Measurements from ENCODE around the gene FCAMR.

The FCAMR gene

GRCh38 chr1:206955476-206956451 is 14.5 kb downstream of the FCAMR start:
- no peak for FAIRE-seq

- FAIRE-seq = no peak
Observed at GRCh38 chr1:206954459-206955342, 15.6 kb downstream of the FCAMR start.

GRCh38 chr1:206953626-206954025 is 16.6 kb downstream of the FCAMR start:
- FAIRE-seq = no peak

- no peak for FAIRE-seq
Observed at GRCh38 chr1:206953126-206953525, 17.1 kb downstream of the FCAMR start.

DNA sequence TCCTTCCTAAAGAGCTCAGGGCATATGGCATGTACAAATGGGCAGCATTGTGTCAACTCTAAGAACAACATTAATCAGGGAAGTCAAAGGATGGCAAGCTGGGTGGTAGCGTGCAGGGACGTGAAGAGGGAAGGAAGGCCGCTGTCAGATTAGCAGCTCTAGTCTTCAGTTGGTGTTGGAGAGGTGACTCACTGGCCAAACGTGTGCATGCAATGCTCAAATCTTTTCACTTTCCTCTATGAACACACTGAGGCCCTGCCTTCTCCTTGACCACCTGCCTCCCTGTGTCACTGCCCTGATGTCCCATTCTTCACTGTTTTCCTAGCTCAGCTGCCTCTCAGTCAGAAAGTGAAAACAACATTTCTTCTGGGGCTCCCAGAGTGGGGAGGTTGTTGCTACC is 18.1 kb downstream of the FCAMR start:
- no peak for FAIRE-seq

DNA sequence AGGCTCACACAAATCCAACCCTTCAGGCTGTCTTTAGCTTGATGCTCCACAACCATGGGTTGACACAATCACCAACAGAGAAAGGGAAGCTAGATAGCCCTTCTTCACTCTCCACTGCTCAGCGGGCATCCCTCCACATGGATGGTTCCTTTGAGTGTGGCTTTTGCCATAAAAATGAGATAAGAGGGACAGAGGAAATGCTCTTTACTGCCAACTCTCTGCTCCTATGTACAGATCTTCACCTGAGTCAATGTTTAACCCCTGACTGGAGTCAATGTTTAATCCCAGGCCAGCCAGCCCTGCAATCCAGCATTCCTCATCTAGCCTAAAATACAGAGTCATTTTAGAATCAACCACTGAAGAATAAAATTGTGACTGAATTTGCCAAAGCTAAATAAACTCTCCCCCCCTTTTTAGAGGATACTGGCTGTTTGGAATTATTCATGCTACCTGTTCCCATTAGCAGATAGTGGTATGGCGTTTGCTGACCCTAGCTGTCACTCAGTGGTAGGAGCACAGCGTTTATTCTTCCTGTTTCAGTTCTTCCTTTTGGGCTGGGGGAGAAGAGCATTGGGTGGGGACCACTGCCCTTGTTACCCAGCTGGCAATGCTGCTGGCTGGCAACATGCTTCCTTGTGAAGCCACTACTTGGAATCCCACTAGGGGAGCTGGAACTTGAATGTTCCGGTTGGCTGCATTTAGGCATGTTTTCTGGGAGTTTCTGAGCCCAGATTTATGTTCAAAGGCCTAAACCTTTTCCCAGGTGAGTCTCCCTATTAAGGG is 18.8 kb downstream of the FCAMR start:
- FAIRE-seq = no peak

DNA sequence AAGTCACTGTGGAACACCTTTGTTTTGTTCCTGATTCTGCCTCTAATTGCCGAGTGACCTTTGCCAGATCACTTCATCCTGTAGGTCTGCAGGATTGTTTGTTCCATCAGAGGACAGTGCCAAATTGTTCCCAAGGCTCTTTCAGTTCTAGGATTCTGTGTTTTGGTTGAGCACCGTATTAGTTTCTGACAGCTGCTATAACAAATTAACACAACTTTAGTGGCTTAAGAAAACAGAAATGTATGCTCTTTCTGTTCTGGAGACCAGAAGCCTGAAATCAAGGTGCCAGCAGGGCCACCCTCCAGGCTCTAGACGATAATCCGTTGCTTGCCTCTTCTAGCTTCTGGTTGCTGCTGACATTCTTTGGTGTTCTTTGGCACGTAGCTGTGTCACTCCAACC is 20.6 kb downstream of the FCAMR start:
- no peak for FAIRE-seq

DNA sequence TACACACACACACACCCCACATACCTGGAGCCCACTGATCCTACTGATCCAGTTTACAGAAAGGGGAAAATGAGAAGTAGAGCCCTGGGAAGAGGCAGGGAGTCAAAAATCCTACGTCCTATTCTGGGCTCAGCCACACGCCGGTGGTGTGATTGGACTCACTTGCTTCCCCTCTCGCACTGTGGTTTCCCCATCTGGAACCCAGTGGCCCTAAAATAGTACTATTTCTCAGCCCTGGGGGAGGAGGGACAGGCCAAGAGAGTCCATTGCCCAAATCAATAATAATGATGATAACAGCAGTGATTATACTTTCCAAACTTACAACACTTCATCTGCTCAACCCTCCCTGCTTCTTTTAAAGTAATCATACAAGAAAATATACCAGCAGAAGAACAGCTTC is 21.1 kb downstream of the FCAMR start:
- no peak for FAIRE-seq

DNA sequence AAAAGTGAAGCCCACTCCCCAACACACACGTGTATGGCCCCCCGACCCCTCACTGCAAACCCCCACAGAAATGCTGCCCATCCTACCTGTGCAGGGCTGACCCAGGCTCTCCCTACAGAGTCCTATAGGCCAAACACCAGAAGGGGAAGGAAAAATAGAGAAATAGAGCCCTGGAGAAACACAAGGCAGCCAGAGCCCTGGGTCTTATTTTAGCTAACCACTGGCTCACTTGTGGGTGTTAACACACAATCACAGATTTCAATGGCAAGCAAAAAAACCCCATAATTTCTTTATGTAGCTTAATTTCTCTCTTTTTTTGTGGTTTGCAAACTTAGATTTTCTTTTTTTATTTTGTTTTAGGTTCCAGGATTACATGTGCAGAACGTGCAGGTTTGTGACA is 23.0 kb downstream of the FCAMR start:
- FAIRE-seq = no peak

GRCh38 chr1:206946261-206946660 is 24.0 kb downstream of the FCAMR start, which contains the start of gene PIGR:
Gene PIGR, minus strand, starts transcription at chr1:206946466. Its CDS starts 5,935 bp downstream, at chr1:206940531.
- FAIRE-seq = no peak

GRCh38 chr1:206945779-206946178 is 24.5 kb downstream of the FCAMR start:
- no peak for FAIRE-seq

- FAIRE-seq = no peak
Observed at GRCh38 chr1:206944703-206945102, 25.6 kb downstream of the FCAMR start.

GRCh38 chr1:206941766-206942418 is 28.4 kb downstream of the FCAMR start:
- FAIRE-seq = no peak

- no peak for FAIRE-seq
Observed at GRCh38 chr1:206940588-206940936, 29.7 kb downstream of the FCAMR start.

DNA sequence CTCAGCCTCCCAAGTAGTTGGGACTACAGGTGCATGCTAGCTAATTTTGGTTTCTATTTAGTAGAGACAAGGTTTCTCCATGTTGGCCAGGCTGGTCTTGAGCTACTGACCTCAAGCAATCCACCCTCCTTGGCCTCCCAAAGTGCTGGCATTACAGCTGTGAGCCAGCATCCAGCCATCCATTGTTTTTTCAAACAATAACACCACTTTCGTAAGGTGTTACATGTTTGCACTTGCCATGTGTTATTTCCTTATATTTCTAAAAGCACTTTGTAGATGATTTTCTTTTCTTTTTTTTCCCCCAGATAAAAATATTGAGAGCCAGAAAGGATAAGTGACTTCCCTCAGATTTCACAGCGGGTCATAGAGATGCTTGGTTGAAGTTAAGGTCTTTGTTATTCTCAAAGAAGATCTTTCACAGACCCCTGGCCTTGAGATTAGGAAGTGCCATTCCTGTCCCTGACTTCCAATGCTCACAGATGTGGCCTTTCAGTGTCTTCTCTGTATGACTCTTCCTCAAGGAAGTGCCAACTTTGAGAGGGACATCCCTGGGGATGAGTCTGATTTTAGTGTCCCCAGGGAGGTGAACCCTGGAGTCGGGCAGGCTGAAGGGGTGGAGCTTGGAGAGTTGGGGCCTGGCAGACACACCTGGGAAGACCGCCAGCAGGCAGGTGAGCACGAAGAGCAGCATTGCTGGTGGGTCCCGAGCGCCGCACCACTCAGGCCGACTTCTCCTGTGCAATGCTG is 30.2 kb downstream of the FCAMR start:
- no peak for FAIRE-seq

- FAIRE-seq = no peak
Observed at GRCh38 chr1:206939131-206939530, 31.1 kb downstream of the FCAMR start.

DNA sequence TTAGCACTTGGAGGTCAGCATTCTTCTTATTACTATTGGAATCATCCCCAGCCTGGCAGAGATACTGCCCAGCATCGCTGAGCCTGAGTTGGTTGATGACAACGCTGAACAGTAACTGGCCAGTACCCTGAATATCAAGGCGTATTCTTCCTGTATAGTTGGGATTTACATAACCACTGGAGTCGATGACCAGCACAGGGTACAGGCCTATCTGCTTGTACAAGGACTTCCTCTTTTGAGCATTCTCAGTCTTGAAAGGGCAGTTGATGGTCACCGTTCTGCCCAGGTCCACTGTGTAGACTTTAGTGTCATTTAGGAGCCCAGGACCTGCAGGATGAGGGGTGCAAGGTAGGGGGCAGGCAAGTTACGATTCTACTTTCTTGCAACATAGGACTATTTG is 32.8 kb downstream of the FCAMR start:
- FAIRE-seq = no peak

DNA sequence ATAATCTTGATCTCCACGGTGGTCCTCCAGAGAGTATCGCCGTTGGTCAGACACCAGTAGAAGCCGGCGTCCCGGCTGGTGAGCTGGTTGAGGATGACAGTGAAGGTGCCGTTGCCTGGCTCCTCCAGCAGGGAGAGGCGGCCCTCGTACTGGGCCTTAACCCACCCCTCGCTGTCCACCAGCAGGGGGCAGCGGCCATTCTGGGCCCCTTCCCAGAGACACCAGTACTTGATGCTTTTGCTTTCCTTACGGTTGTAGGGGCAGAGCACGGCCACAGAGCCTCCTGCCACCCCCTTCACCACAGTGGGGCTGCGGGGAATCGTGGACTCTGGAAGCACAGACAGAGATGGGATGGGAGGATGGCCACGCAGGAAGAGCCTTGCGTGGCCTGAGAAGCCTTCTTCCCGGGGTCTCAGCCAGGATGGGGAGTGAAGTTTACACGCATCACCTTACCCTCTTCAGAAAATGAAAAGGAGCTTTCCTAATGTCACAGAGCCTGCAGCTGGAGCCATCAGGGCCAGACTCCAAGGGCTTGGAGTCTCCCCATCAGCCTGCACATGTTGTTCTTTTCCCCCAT is 34.7 kb downstream of the FCAMR start:
- FAIRE-seq = no peak

- FAIRE-seq = no peak
Observed at GRCh38 chr1:206933333-206933945, 36.8 kb downstream of the FCAMR start.

DNA sequence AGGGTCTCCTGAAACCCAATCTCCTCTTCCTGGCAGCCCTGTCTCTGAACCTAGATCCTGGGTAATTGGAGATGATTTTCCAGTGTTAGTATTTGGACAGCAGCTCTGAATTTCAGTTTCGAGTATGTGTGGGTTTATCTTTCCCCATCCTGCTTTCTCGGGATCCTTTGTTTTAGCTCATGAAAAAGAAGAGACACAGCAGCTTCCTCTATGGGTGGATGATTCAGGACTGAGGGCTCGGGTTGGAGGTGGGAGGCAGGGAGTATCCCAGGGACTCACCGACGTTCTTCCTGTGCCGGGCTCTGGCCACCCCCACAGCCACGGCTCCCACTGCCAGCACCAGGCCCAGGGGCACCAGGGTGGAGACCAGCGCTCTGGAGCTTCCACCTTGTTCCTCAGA is 38.1 kb downstream of the FCAMR start:
- no peak for FAIRE-seq

GRCh38 chr1:206931709-206932108 is 38.6 kb downstream of the FCAMR start:
- FAIRE-seq = no peak
